IMR-90 (cell line): ENCODE results near the gene CDH23. TPM values are rescaled to one million over a fixed set of nuclear protein-coding genes. Genes with fewer than 3 reads are reported as not detected.

Experiments
- ATAC-seq: fragments of 200-7000 bp; cut with Tn5 transposase; 2 replicates; pipeline ENCODE4 v1.9.1; 2020; ENCODE audit warnings: low read depth, mild to moderate bottlenecking, moderate library complexity
- BruUV-seq: library from RNA; stranded (reverse); fragments of 400-500 nt; replicated peaks from 2 replicates; lab custom pipeline; 2021; lab: Mats Ljungman, UMichigan
- CTCF ChIA-PET: fragments of 300-600 bp; formaldehyde crosslinking; extraction: SDS; loops from one replicate; lab custom pipeline; 2021; ENCODE audit warnings: antibody characterized with exemption; lab: Yijun Ruan, JAX
- POLR2A ChIA-PET: fragments of 300-600 bp; sonication (Branson Sonifier 250); formaldehyde crosslinking; loops from one replicate; lab custom pipeline; 2022; ENCODE audit warnings: antibody characterized with exemption; ENCODE audit not compliant: unreplicated experiment; lab: Charles Lee
- DNase-seq: peaks from one replicate; pipeline ENCODE4 v3.0.0; 2013
- H2AFZ ChIP-seq: replicated peaks from 2 replicates; pipeline ENCODE3; 2013; ENCODE audit warnings: low read length, mild to moderate bottlenecking; ENCODE audit not compliant: poor library complexity
- H2AK5ac ChIP-seq: 2 replicates; pipeline ENCODE4 v1.6.1; 2013; ENCODE audit warnings: low read depth, low read length, inconsistent platforms
- H2AK9ac ChIP-seq: replicated peaks from 2 replicates; pipeline ENCODE3; 2013; ENCODE audit warnings: mild to moderate bottlenecking, low read depth, low read length, moderate library complexity; ENCODE audit not compliant: poor library complexity
- H2BK120ac ChIP-seq: 2 replicates; pipeline ENCODE4 v1.6.1; 2013; ENCODE audit warnings: low read depth, low read length, inconsistent platforms
- H2BK15ac ChIP-seq: 3 replicates; pipeline ENCODE4 v1.6.1; 2013; ENCODE audit warnings: low read depth, low read length, inconsistent platforms
- H2BK20ac ChIP-seq: 2 replicates; pipeline ENCODE4 v1.6.1; 2013; ENCODE audit warnings: low read depth, mild to moderate bottlenecking, inconsistent platforms, low read length, moderate library complexity
- H2BK5ac ChIP-seq: 2 replicates; pipeline ENCODE4 v1.6.1; 2013; ENCODE audit warnings: mild to moderate bottlenecking, low read depth, low read length, inconsistent platforms; ENCODE audit not compliant: poor library complexity, severe bottlenecking
- H3K14ac ChIP-seq: replicated peaks from 2 replicates; pipeline ENCODE4 v1.6.1; 2013; ENCODE audit warnings: low read depth, low read length, inconsistent platforms
- H3K18ac ChIP-seq: 2 replicates; pipeline ENCODE4 v1.6.1; 2013; ENCODE audit warnings: low read depth, low read length, control low read depth
- H3K23ac ChIP-seq: 2 replicates; pipeline ENCODE4 v1.6.1; 2013; ENCODE audit warnings: low read depth, low read length, inconsistent platforms
- H3K27ac ChIP-seq: 2 replicates; pipeline ENCODE4 v1.5.1; 2013; ENCODE audit warnings: mild to moderate bottlenecking, control low read depth, low read length; ENCODE audit not compliant: insufficient read depth
- H3K27me3 ChIP-seq: 2 replicates; pipeline ENCODE4 v1.6.1; 2013; ENCODE audit warnings: low read length; ENCODE audit not compliant: control insufficient read depth, insufficient read depth
- H3K36me3 ChIP-seq: 2 replicates; pipeline ENCODE4 v1.6.1; 2013; ENCODE audit warnings: low read length, mixed read lengths; ENCODE audit not compliant: control insufficient read depth, insufficient read depth
- H3K4ac ChIP-seq: 2 replicates; pipeline ENCODE4 v1.6.1; 2013; ENCODE audit warnings: low read depth, low read length, inconsistent platforms
- H3K4me1 ChIP-seq: 2 replicates; pipeline ENCODE4 v1.6.1; 2013; ENCODE audit warnings: low read length, mixed read lengths; ENCODE audit not compliant: control insufficient read depth, insufficient read depth
- H3K4me2 ChIP-seq: 2 replicates; pipeline ENCODE4 v1.6.1; 2013; ENCODE audit warnings: low read depth, mild to moderate bottlenecking, control low read depth, low read length, moderate library complexity
- H3K4me3 ChIP-seq: 2 replicates; pipeline ENCODE4 v1.5.1; 2013; ENCODE audit warnings: low read depth, mild to moderate bottlenecking, control low read depth, low read length, moderate library complexity; ENCODE audit not compliant: insufficient read depth
- H3K56ac ChIP-seq: 2 replicates; pipeline ENCODE4 v1.6.1; 2013; ENCODE audit warnings: low read length, inconsistent platforms; ENCODE audit not compliant: insufficient read depth; ENCODE audit errors: extremely low read depth
- H3K79me1 ChIP-seq, 2 experiments: 2 replicates each; pipeline ENCODE4 v1.6.1; 2013; ENCODE audit warnings: low read length in 2 of 2, inconsistent platforms in 1 of 2, low read depth in 1 of 2
- H3K9ac ChIP-seq: 2 replicates; pipeline ENCODE4 v1.6.1; 2013; ENCODE audit warnings: low read depth, low read length, control low read depth
- H3K9me1 ChIP-seq: 2 replicates; pipeline ENCODE4 v1.6.1; 2013; ENCODE audit warnings: low read length, inconsistent platforms; ENCODE audit not compliant: insufficient read depth
- H3K9me3 ChIP-seq: 2 replicates; pipeline ENCODE4 v1.6.1; 2013; ENCODE audit warnings: low read length; ENCODE audit not compliant: control insufficient read depth, insufficient read depth
- H4K20me1 ChIP-seq: 2 replicates; pipeline ENCODE4 v1.6.1; 2013; ENCODE audit warnings: low read length, inconsistent platforms; ENCODE audit not compliant: insufficient read depth
- H4K5ac ChIP-seq: 2 replicates; pipeline ENCODE4 v1.6.1; 2013; ENCODE audit warnings: mild to moderate bottlenecking, low read depth, low read length, control low read depth
- H4K8ac ChIP-seq, 2 experiments: 2 replicates each; pipeline ENCODE4 v1.6.1; 2013; ENCODE audit warnings: low read depth in 2 of 2, low read length in 2 of 2, control low read depth in 1 of 2, inconsistent platforms in 1 of 2
- H4K91ac ChIP-seq: 2 replicates; pipeline ENCODE4 v1.6.1; 2013; ENCODE audit warnings: low read depth, low read length, inconsistent platforms; ENCODE audit not compliant: insufficient read depth
- BHLHE40 ChIP-seq: fragments of 150-350 bp; IDR thresholded peaks from 2 replicates; pipeline ENCODE4 v1.6.1; 2016; ENCODE audit warnings: mild to moderate bottlenecking, low read depth, low read length
- CEBPB ChIP-seq: IDR thresholded peaks from 2 replicates; pipeline ENCODE4 v1.6.1; 2012; ENCODE audit warnings: low read depth, low read length, improper control_type of control experiment
- CHD1 ChIP-seq: IDR thresholded peaks from 2 replicates; pipeline ENCODE4 v1.6.1; 2012; ENCODE audit warnings: low read depth, low read length, improper control_type of control experiment
- CTCF ChIP-seq: conservative IDR thresholded peaks from 2 replicates; pipeline ENCODE4 v1.5.1; 2012; ENCODE audit warnings: mild to moderate bottlenecking, low read depth, low read length, improper control_type of control experiment
- ELK1 ChIP-seq: fragments of 150-350 bp; IDR thresholded peaks from 2 replicates; pipeline ENCODE4 v1.6.1; 2016; ENCODE audit warnings: low read depth, mild to moderate bottlenecking, low read length, moderate library complexity, borderline replicate concordance
- FOS ChIP-seq: fragments of 150-350 bp; IDR thresholded peaks from 2 replicates; pipeline ENCODE4 v1.6.1; 2016; ENCODE audit warnings: low read depth, low read length
- MAFK ChIP-seq: IDR thresholded peaks from 2 replicates; pipeline ENCODE4 v1.6.1; 2012; ENCODE audit warnings: low read depth, low read length, improper control_type of control experiment
- MAZ ChIP-seq: IDR thresholded peaks from 2 replicates; pipeline ENCODE4 v1.6.1; 2012; ENCODE audit warnings: low read depth, mild to moderate bottlenecking, low read length, improper control_type of control experiment, moderate library complexity, borderline replicate concordance
- NFE2L2 ChIP-seq: fragments of 150-350 bp; IDR thresholded peaks from 2 replicates; pipeline ENCODE4 v1.6.1; 2016; ENCODE audit warnings: low read depth, mild to moderate bottlenecking, low read length
- POLR2A ChIP-seq: IDR thresholded peaks from 2 replicates; pipeline ENCODE4 v1.6.1; 2012; ENCODE audit warnings: mild to moderate bottlenecking, low read depth, low read length
- RAD21 ChIP-seq: IDR thresholded peaks from 2 replicates; pipeline ENCODE4 v1.6.1; 2012; ENCODE audit warnings: low read length, improper control_type of control experiment
- RFX5 ChIP-seq: IDR thresholded peaks from 2 replicates; pipeline ENCODE4 v1.8.0; 2012; ENCODE audit warnings: low read depth, mild to moderate bottlenecking, low read length, moderate library complexity
- SMC3 ChIP-seq: fragments of 150-350 bp; IDR thresholded peaks from 2 replicates; pipeline ENCODE4 v1.6.1; 2016; ENCODE audit warnings: low read depth, mild to moderate bottlenecking, antibody characterized with exemption, low read length, moderate library complexity
- USF2 ChIP-seq: fragments of 150-350 bp; IDR thresholded peaks from 2 replicates; pipeline ENCODE4 v1.6.1; 2017; ENCODE audit warnings: mild to moderate bottlenecking, antibody characterized with exemption, low read length, low read depth
- WGBS, 2 experiments: methylation state at CpG; one replicate each; pipeline versions ENCODE4 v1.1.5 to v1.1.7; 2013; ENCODE audit warnings: missing lambda C conversion rate in 2 of 2; ENCODE audit not compliant: insufficient read length in 1 of 2; ENCODE audit errors: extremely low coverage in 2 of 2; 5-methylcytosine and 5-hydroxymethylcytosine counted together
- dilution Hi-C: fragments of 300-500 bp; cut with HindIII; formaldehyde crosslinking; loops from one replicate; pipeline ENCODE4 v1.14.3; 2018; ENCODE audit warnings: low sequenced_read_pairs; ENCODE audit not compliant: unreplicated experiment
- in situ Hi-C: fragments of 300-500 bp; cut with MboI; formaldehyde crosslinking; loops from 3 replicates; pipeline ENCODE4 v1.14.3; 2019; ENCODE audit warnings: low sequenced_read_pairs, inconsistent platforms, mixed read lengths
- intact Hi-C: fragments of 100-400 bp; cut with micrococcal nuclease; formaldehyde crosslinking; loops from 2 replicates; pipeline ENCODE4 v1.10.0; 2022
- polyA plus RNA-seq, 3 experiments: library from polyadenylated mRNA; depleted of rRNA; stranded (reverse); fragments of >200 nt; gene quantifications; 2 replicates each; pipeline ENCODE4 v1.2.3, GENCODE V29; 2012; ENCODE audit warnings: low replicate concordance in 1 of 3
- total RNA-seq: library from RNA; depleted of rRNA; stranded (reverse); fragments of >200 nt; gene quantifications from 2 replicates; pipeline ENCODE4 v1.2.3, GENCODE V29; 2012

Gene CDH23
- total and polyA plus RNA-seq, 2 of the 4 experiments (the other 2 are of a cell fraction): under 0.01 to 0.03 TPM

- dilution Hi-C loops (no loop called here), in situ Hi-C loops (no loop called here), intact Hi-C loops (no loop called here)
- Histone ChIP-seq H2AK9ac (no peak overlapping the region), H3K79me1 (no peaks in the 10 kb centered on the region), H3K18ac (no peak overlapping the region), H3K4me2 (no peak overlapping the region), H2BK20ac (no peak overlapping the region), H3K4me1 (no peaks in the 10 kb centered on the region), H3K4me3 (no peak overlapping the region), H3K9ac (no peak overlapping the region), H4K5ac (no peak overlapping the region), H2BK5ac (no peak overlapping the region), H4K91ac (no peak overlapping the region), H3K27ac (no peak overlapping the region), H3K36me3 (no peaks in the 10 kb centered on the region), H2AFZ (no peak overlapping the region), H3K9me1 (no peaks in the 10 kb centered on the region), H4K20me1 (no peaks in the 10 kb centered on the region), H2BK120ac (no peak overlapping the region), H3K9me3 (no peaks in the 10 kb centered on the region), H3K23ac (no peak overlapping the region), H4K8ac (no peak overlapping the region), H3K27me3 (peaks cover 27% of the 10 kb centered on the region), H3K14ac (no peak overlapping the region), H3K56ac (no peak overlapping the region), H3K4ac (no peak overlapping the region), H2AK5ac (no peak overlapping the region), H2BK15ac (no peak overlapping the region)
- ATAC-seq: no peak
- WGBS, 2 experiments: no CpG with 5 or more reads among the region's 5 CpGs
- BruUV-seq: no TSS peak
- TF ChIP-seq CEBPB: no peak
- no peak for TF ChIP-seq RAD21
- no peak for TF ChIP-seq MAZ
- no peak for TF ChIP-seq USF2
- TF ChIP-seq RFX5: no peak
- no peak for TF ChIP-seq BHLHE40
- no peak for TF ChIP-seq MAFK
- no peak for TF ChIP-seq POLR2A
- no peak for TF ChIP-seq CTCF
- no peak for TF ChIP-seq SMC3
- TF ChIP-seq NFE2L2: no peak
- TF ChIP-seq ELK1: no peak
- TF ChIP-seq FOS: no peak
- TF ChIP-seq CHD1: no peak
- no peak for DNase-seq
- ChIA-PET CTCF (interaction anchor here (1.0 to 2.5 kb wide), 4 partner anchors 9 to 254 kb away, joined by 3 to 11 read pairs (median 4); partner anchors contain the start of gene SLC29A3), POLR2A (no interaction called here)
Observed at GRCh38 chr10:71568896-71569492, 172.3 kb downstream of the CDH23 start.
